LNCaP clone FGC (cell line): Measurements from ENCODE around the gene OBP2A.
"Not testable (repeated sequence)": the region's sequence is repeated elsewhere in the genome, so short reads cannot be mapped to it uniquely, and the experiment has no call there.

Source experiments
- DNase-seq: peaks from one replicate; pipeline ENCODE4 v3.0.0-alpha.2; 2011; ENCODE audit warnings: low read depth
- H3K4me3 ChIP-seq: 2 replicates; pipeline ENCODE4 v1.5.1; 2011; ENCODE audit warnings: mild to moderate bottlenecking, low read depth, low read length, control low read depth
- TF ChIP-seq, protein P1 (sequence below): IDR thresholded peaks from 2 replicates; pipeline ENCODE4 v1.5.1; 2012; ENCODE audit warnings: mild to moderate bottlenecking; ENCODE audit not compliant: control insufficient read depth, insufficient read depth; ENCODE audit errors: extremely low read depth

OBP2A gene

DNA sequence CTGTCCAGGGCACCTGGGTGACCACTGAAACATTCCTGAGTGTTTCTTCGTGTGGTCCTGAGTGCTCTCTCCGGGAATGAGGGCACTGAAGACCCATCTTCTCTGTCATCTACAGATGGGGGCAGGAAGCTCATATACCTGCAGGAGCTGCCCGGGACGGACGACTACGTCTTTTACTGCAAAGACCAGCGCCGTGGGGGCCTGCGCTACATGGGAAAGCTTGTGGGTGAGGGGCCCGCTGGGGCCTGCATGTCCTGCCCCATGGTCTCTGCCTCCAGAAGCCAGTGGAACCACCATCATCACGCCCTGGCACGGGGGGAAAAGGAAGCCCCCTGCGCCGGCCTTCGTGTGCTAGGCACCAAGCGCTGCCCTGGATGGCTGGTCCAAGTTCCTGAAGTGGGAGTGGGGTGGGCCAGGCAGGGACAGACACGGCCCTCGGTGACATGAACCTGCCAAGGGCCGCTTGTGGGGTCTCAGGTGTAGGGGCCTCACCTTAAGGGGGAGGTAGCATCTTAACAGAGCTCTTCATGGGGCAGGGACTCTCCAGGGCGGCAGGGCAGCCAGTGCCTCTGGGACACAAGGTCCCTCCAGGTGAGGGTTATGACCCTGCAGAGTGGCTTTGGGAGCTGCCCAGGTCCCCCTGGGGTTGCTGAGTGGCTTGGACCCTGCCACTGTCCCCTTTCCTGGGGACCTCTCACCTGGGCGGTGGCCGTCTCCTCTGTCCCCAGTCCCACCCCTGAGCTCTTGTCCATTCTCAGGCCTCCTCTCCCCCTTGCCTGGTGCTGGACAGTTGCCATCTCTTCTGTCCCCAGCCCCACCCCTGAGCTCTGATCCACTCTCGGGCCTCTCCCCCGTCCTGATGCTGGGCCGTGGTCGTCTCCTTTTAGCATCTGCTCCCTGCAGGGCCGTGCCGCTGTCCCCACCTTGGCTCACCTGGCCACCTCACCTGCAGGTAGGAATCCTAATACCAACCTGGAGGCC, 2.1 kb downstream of the OBP2A start:
- no peak for DNase-seq
- TF ChIP-seq, protein P1, sequence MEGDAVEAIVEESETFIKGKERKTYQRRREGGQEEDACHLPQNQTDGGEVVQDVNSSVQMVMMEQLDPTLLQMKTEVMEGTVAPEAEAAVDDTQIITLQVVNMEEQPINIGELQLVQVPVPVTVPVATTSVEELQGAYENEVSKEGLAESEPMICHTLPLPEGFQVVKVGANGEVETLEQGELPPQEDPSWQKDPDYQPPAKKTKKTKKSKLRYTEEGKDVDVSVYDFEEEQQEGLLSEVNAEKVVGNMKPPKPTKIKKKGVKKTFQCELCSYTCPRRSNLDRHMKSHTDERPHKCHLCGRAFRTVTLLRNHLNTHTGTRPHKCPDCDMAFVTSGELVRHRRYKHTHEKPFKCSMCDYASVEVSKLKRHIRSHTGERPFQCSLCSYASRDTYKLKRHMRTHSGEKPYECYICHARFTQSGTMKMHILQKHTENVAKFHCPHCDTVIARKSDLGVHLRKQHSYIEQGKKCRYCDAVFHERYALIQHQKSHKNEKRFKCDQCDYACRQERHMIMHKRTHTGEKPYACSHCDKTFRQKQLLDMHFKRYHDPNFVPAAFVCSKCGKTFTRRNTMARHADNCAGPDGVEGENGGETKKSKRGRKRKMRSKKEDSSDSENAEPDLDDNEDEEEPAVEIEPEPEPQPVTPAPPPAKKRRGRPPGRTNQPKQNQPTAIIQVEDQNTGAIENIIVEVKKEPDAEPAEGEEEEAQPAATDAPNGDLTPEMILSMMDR: no peak
- H3K4me3 ChIP-seq: no peak overlapping the region

DNA sequence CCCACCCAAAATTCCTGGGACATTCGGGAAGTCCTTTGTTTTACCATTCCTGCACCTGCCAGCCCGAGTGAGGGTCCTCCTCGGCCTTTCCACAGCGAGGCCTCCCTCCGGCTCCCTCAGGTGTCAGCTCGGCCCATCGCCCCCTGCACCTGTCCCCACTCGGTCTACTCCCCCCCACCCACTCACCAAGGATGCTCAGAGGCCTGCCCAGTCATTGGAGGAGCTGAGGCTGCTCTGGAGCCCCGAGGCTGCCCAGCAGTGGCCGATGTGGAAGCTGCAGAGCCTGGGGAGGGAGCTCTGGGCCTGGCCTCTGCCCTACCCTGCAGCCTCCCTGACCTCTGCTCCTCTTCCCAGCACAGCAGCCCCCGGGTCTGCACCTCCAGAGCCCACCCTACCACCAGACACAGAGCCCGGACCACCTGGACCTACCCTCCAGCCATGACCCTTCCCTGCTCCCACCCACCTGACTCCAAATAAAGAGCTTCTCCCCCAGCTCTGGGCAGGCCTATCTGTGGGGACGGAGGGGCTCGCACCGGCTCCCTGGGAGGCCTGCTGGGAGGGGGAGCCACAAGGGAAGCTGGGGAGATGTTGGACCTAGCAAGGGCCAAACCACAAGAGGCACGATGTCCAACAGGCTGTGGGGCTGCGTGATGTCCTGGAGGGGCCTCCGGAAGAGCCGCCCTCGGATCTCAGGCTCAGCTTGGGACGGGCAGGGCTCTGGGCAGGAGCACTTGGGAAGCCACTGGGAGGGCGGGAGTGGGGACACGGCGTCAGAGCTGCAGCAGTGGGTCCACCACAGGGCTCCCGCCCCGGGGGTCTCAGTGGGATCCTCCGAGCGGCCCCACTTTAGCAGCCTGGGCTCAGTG, 3.8 kb downstream of the OBP2A start:
- DNase-seq, H3K4me3 ChIP-seq: not testable (repeated sequence)

DNA sequence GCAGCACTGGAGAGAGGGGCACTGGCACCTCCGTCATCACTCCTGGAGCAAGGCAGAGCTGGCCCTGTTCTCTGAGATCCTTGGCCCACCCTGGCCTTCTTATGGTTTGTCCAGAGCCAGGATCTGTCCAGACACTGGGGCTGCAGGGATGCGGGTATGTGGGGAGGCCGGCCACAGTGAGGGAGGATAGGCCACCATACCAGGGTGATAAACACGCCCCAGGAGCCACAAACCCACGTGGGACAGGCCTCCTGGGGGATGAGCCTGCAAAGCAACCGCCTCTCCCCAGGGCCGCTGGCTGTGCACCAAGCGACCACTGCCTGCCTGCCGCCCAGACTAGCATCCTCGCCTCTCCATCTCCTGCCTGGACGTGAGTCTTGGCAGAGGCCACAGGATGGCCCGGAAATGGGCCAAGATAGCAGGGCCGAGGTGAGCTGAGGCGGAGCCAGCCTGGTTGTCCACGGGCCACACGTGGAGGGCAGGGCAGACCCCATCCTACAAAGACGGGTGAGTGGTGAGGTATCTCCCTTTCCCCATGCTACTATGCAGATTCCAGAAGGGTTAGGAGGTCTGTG, 4.5 kb downstream of the OBP2A start:
- no peak overlapping the region for H3K4me3 ChIP-seq
- TF ChIP-seq, protein P1: no peak
- no peak for DNase-seq

DNA sequence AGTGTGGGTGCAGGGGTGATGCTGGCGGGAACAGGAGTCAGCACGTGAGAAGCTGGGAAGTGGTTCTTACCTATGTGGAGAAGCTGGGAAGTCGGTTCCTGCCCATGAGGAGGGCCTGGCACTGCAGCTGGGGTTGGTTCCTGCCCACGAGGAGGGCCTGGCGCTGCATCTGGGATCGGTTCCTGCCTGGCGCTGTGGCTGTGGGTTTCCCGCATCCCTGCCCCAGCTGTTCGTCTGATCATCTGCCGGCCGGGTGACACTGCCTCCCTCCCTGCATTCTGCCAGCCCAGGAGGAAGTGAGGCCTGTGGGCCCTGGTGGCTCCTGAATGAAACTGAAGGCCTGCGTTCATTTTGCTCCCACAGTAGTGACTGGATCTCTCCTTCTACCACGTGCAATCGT, 5.1 kb downstream of the OBP2A start:
- H3K4me3 ChIP-seq: no peak overlapping the region
- TF ChIP-seq, protein P1: no peak
- DNase-seq: no peak

DNA sequence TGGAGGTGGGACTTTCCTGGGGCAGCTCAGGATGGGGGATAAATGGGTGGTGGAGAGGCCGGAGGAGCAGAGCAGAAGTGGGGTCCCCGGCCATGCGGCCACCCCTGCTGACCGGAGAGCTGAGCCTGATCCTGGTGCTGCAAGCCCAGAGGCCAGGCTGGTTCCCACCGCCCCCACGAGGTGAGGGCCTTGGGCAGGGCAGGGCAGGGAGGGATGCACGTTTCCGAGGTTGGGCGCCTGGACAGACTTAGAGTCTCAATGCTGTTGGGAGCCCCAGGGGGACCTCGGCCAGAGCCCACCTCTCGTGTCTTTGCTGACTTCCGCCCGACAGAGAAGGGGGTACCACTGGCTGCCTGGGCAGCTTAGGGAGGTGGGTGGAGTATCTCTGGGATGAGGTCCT, 5.5 kb downstream of the OBP2A start:
- TF ChIP-seq, protein P1: no peak
- DNase-seq: no peak
- no peak overlapping the region for H3K4me3 ChIP-seq

DNA sequence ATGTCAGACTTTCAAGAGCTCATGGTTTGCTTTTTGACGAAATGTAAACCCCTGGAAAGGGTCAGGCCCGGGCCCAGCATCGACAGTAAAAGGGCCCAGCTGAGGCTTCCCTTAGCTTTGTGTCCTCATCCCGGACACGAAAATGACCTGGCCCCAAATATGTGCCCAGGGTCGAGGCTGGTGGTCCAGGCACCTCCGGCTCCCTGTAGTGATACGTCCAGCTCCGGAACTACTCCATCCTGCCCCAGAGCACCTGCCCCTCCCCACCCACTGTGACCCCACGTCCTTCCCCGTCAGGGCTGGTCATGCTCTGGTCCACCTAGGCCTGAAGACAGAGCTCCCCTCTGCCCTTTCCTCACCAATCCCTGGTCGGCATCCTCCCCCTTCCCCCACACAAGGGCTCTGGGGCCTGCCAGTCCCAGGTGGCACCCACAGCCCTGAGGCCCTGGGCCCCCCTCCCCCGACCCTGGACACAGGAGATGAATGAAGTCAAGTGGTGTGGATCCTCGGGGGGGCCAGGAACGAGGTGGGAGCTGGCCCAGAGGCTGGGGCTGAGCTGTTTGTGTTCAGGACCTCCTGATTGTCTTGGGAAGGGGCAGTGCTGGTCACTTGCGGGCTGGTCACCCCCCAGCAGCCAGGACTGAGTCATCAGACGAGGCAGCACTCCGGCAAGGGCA, 6.2 kb downstream of the OBP2A start:
- no peak for DNase-seq
- no peak overlapping the region for H3K4me3 ChIP-seq
- TF ChIP-seq, protein P1: no peak

DNA sequence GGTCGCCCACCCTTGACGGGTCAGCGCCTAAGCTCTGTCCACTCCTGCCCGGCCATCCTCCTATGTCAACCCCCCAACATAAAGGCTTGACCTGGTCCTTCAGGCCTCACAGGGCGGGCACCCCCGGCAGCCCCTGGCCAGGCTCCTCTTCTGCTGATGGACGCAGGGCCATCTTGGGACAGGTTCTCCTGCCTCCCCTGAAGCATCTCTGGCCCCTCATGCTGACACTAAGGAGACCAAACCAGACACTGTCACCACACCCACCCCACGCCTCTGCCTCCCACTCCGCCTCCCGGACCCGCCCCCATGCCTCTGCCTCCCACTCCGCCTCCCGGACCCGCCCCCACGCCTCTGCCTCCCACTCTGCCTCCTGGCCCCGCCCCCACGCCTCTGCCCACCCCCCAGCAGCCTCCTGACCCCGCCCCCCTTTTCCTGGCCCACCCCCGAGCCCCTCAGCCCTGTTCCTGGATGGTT, 6.8 kb downstream of the OBP2A start:
- DNase-seq: no peak
- no peak overlapping the region for H3K4me3 ChIP-seq
- TF ChIP-seq, protein P1: no peak
